ENCODE data around the gene RASA3. TPM values are rescaled to one million over a fixed set of nuclear protein-coding genes. Genes with fewer than 3 reads are reported as not detected.

Gene RASA3
- total RNA-seq, 1 donor from 2014 or later, result 17.3 TPM

GRCh38 chr13:113930671-113931637 is 201.5 kb downstream of the RASA3 start:
- intact Hi-C loops (cut with DNase I), result no loop called here
- DNase-seq, result peak; percentile 62
- ATAC-seq, result no peak
- peaks cover 10% of the 10 kb centered on the region for H3K4me1 ChIP-seq
- H3K9me3 ChIP-seq, result no peaks in the 10 kb centered on the region
- H3K27ac ChIP-seq, result no peak overlapping the region
- no peak overlapping the region for H3K4me3 ChIP-seq
- H3K27me3 ChIP-seq, result peaks cover 12% of the 10 kb centered on the region
- no peaks in the 10 kb centered on the region for H3K36me3 ChIP-seq
- TF ChIP-seq CTCF (IDR thresholded peaks at IDR 0.05), result no peak

DNA sequence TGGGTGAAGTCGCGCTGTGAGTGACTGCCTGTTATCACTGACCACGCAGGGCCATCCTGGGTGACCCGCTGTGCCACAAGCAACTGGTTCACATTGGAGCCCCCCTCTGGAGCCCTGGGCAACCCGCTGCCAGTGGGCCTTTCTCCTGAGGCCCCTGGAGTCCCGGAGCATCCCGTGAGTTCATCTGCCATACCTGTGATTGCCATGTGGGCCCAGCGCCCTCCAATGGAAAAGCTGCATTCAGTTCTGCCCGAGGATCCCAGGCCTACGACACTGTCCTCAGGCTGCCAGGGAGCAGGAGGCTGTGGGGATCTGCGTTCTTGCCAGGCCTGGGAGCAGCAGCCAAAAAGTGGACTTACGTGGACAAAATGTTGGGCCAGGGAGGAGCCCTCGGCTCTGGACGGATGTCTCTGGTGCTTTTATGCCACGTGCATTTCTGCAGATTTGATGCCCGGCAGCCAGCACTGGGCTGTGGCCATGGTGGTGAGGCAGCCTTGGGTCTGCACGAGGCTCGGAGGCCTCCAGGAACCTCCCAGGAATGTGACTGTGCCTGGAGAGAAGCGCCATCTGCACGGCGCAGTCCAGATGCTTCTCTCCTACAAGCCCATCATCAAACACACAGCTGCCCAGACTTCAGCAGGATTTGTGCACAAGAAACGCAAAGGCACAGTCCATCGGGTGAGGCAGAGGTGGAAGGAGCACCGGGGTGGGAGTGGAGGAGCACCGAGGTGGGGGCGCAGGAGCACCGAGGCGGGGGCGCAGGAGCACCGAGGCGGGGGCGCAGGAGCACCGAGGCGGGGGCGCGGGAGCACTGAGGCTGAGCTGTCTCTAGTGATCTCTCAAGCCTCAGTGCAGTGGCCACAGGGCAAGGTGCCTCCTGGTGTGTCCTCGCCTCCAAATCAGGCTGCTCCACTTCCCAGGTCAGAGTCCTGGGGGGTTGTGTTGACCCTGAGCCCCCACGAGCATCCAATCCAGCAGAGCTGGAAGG is 202.5 kb downstream of the RASA3 start:
- Histone ChIP-seq H3K9me3 (no peaks in the 10 kb centered on the region), H3K36me3 (no peaks in the 10 kb centered on the region), H3K27ac (no peak overlapping the region), H3K27me3 (peaks cover 4% of the 10 kb centered on the region), H3K4me1 (peaks cover 10% of the 10 kb centered on the region), H3K4me3 (no peak overlapping the region)
- intact Hi-C loops (cut with DNase I), result no loop called here
- no peak for TF ChIP-seq CTCF (IDR thresholded peaks at IDR 0.05)
- peak; percentile 3 for ATAC-seq
- DNase-seq, result peak; percentile 57

DNA sequence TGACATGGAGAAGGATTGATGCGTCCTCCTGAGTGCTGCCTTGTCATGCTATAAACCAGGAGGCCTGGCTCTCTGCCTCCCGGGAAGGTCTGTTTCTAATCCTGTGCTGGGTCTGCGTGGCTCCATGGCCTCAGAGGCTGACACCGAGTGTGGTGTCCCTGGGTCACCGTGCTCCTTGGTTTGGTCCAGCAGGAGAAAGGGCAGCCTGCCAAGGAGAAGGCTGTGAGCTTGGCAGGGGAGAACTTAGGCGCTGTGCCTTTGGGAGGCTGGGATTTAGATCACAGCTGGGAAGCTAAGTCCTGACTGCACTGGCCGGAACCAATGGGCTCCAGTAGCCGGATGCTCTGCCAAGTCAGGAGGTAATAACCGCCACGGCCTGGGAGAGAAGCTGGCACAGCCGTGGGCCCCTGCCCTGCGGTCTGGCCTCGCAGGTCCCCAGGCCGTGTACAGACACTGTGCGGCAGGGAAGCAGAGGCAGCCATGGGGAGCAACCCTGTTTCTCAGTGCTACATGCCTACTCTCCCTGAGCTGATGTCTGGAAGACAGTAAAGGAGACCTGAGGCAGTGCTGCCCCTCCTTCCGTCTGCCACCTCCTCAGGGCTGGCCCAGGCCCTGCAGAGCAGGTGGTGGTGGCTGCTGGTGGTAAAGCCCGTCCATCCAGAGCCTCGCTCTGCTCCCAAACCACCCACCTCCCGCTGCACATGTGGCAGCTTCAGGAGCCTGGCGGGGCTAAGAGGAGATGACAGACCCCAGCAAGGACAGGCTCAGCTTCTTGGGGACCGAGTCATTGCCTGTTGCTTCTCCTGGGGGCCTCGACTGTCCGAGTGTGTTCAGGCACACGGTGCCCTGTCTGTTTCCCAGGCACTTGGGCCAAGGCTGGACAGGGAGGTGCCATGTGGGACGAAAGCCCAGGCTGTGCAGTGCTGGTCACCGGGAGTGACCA is 203.5 kb downstream of the RASA3 start:
- Histone ChIP-seq H3K4me1 (peaks cover 10% of the 10 kb centered on the region), H3K4me3 (no peak overlapping the region), H3K9me3 (no peaks in the 10 kb centered on the region), H3K27me3 (peaks cover 4% of the 10 kb centered on the region), H3K36me3 (no peaks in the 10 kb centered on the region), H3K27ac (no peak overlapping the region)
- peak; percentile 66 for DNase-seq
- no peak for TF ChIP-seq CTCF (IDR thresholded peaks at IDR 0.05)
- ATAC-seq, result peak; percentile 50
- intact Hi-C loops (cut with DNase I), result no loop called here

Other genes starting within 250 kb of the RASA3 start
- 21.2 TPM for gene C13orf46, start 158.5 kb downstream of the RASA3 start, total RNA-seq
- gene CFAP97D2, start 46.6 kb upstream of the RASA3 start, total RNA-seq, result not detected
- gene CDC16, start 102.3 kb upstream of the RASA3 start, total RNA-seq, result 65.5 TPM
- 35.6 TPM for gene UPF3A, start 149.0 kb upstream of the RASA3 start, total RNA-seq
- 17.8 TPM for gene CHAMP1, start 181.9 kb upstream of the RASA3 start, total RNA-seq

All from upper lobe of right lung (tissue), 1 donor.